GM19043 (cell line): ENCODE results near the gene KIFC3.
"Not testable (repeated sequence)": the region's sequence is repeated elsewhere in the genome, so short reads cannot be mapped to it uniquely, and the experiment has no call there.

ENCODE experiments used
- ATAC-seq: cut with Tn5 transposase; IDR thresholded peaks from one replicate; pipeline ENCODE4 v1.9.1; 2021; ENCODE audit warnings: low read depth; ENCODE audit not compliant: unreplicated experiment

Gene KIFC3

DNA sequence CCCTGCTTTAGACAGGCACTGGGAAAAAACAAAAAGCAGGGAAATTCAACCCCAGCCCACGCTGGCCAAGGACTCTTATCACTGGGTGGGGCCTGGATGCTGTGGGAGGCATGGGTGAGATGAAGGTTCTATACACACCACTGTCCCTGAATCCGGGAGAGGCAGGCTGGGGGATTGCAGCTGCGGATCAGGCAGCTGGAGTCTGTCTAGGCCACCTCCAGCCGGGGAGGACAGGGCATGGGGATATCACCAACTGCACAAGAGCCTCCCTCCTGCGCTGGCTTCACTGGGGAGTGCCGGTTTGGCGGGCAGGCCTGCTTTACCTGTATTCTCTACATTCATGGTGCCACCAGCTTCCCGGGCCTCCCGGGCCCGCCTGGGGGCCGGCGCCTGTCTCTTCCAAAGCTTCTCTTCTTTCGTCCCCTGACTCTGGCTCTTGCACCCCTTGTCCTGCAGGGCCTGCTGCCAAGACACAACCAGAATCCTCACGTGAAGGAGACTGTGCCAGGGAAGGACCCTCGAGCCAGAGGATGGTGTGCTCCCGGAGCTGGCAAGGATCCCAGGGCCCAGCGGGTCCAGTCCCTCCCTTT lies 13.9 kb downstream of the KIFC3 start:
- no peak for ATAC-seq

DNA sequence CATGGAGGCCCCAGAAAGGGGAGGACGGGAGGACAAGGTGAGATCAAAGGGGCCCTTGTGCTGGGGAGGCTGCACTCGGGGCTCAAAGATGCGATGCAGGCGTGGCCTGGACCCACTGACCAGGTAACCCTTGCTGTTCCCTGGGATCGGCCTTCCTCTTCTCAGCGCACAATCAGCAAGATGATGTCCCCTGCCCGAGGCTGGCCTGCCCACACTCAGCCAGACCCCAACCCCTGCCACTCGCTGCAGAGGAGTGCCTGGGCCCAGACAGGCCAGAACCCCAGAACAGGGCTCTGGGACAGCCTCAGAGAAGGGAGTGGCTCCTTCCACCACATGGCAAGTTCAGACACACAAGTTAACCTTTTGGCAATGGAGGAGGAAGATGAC lies 14.8 kb downstream of the KIFC3 start:
- ATAC-seq: no peak

DNA sequence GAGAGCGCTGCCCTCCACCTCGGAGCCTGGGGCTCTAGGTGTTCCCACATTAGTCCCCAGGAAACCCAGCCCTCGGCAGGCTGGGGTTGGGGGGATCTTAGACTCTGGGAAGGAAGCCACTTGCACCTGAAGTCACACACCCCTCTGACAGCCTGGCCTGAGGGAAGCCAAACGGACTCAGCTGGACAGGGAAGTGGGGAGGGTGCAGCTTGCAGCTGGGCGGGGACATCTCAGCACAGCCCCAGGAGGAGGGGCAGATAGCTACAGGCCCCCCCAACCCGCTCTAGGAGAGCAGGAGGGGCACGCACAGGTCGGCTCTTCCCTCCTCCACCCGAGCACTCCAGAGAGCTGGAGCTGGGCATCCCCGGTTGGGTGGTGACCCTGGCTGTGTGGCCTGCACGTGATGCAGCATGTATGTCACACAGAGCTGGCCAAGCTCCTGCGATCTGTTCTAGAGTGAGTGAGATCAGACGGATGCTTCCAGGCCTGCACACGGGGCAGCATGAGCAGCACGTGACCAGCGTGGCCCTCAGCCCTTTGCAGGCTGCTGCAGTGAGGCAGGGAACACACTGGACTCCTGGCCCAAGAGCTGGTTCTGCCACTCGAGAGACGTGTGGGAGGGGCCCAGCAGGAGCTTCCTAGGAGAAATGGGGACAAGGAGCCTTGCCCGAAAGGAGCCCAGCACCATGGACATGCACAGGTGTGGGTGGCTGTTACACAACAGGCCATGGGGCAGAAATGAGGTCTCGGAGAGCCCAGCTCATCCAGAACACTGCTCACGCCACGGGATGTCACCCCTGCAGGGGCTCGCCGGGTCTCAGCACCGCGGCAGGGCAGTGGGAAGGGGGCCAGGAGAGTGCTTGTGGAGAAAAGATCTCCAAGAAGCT lies 15.4 kb downstream of the KIFC3 start:
- ATAC-seq: no peak

DNA sequence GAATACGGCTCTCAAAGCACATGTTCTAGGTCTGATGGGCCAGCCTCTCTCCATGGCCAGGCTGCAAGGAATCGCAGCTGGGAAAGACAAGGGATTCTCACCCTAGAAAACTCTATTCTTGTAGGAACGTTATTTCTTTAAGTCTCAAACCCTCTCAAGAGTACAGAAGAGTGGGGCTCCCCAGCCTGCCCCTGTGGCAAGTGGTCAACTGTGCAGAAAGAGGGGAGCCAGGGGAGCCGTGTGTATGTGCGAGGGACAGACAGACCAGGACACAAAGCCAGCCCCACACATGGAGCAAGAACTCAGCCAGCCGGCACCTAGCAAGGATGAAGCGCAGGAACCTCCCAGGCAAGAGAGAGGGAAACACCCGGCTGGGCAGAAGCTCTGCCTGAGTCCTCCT lies 16.4 kb downstream of the KIFC3 start:
- no peak for ATAC-seq

DNA sequence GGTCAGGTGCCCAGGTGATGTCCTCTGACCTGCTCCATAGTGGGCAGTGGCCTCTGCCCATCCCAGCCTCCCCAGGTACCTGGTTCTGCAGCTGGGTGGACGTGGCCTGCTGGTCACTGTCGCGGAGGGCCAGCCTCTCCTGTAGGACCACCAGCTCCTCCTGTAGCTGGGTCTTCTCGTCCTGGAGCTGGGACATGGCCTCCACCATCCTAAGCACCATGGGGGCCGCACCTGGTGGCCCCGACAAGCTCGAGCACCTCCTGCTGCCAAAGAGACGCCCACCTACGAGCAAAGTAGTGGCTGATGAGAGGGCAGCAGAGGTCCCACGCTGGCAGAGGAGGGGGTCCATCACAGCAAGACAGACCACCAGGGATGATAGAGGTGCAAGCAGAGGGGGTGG lies 16.9 kb downstream of the KIFC3 start:
- ATAC-seq: no peak

DNA sequence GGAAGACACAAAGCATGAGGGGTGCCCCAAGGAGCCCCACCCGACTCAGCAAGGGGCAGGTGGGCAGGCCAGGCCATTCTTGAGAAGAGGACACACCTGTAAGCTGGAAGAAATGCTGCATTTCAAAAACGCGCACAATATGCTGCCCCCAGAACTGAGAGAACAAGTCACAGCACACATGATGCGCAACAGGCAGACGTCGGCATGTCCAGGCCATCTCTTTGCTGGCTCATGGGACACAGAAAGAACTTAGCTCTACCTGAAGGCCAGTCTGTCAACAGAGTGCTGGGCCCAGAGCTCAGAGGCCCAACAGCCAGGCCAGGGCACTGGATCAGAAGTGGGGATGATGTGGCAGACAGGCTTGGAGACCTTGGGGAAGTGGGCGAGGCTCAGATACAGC lies 18.0 kb downstream of the KIFC3 start:
- ATAC-seq: no peak

DNA sequence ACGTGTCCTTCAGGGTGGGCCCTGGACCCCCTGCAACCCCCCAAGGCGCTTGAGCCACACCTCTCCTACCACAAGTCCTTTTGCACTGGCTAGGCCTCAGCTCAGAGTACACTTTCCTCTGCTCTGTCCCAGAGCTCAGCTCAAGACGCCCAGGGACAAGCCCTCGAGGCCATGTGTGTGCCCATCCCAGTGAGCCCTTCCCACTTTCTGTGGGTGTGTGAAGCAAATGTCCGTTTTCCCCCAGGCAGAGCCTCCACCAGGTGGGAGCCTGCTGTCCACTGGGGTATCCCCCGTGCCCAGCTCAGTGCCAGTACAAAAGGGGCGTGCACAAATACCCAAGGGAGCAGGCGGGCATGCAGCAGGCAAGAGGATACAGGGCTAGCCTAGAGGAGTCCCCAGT lies 18.4 kb downstream of the KIFC3 start:
- no peak for ATAC-seq

DNA sequence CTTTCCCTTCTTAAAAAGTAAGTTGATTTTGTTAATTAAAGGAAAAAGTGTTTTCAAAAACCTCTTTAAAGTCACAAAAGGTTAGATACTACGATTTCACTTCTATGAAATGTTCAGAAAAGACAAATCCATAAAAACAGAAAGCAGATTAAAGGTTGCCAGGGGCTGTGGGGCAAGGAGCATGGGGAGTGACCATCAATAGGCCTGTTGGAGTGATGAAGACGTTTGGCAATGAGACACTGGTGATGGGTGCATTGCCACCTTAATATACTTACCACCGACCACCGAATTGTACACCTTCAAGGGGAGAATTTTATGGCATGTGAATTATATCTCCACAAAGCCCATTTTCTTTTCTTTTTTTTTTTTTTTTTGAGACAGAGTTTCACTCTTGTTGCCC lies 19.2 kb downstream of the KIFC3 start:
- ATAC-seq: no peak

DNA sequence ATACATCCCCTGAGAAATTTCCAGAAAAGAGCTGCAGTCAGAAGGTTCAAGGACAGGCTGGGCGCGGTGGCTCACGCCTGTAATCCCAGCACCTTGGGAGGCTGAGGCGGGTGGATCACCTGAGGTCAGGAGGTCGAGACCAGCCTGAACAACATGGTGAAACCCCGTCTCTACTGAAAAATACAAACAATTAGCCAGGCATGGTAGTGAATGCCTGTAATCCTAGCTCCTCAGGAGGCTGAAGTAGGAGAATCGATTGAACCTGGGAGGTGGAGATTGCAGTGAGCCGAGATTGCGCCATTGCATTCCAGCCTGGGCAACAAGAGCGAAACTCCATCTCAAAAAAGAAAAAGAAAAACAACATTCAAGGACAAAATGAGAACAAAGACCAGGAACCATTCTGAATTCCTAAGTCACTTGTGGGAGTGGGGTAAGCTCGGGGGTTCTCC lies 19.7 kb downstream of the KIFC3 start:
- ATAC-seq: not testable (repeated sequence)

DNA sequence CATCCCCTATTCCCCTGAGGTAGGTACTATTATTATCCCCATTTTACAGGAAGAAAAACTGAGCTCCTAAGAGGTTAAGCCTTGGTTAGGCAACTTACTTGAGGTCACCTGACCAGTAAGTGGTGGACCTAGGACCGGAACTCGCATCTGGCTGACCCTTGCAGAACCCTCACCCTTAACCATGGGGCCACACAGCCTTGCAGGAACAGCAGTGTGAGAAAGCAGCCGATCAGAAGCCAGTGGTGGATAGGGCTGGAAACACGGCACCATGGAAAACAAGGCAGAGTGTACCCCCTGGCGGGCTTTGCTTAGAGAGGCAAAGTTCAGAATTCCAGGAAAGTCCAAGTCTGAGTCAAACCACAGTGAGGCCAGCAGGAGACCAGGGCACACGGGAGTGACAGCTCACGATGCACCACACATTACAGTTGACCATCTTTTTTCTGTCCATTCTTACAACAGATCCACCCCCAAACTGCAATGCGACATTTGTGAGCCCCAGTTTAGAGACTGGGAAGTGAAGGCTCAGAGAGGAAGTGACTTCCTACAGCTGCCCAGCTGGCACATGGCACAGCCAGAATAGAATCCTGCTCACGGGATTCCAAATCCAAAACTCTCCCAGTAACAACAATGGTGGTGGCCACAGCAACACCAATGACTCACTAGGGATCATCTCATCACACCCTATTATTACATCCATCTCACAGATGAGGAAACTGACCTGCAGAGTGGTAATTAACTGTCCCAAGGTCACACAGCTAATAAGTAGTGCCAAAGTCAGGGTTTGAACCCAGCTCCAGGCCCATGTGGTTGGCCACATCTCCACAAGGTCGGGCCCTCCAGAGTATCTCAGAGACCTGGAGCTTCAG lies 20.3 kb downstream of the KIFC3 start:
- no peak for ATAC-seq

DNA sequence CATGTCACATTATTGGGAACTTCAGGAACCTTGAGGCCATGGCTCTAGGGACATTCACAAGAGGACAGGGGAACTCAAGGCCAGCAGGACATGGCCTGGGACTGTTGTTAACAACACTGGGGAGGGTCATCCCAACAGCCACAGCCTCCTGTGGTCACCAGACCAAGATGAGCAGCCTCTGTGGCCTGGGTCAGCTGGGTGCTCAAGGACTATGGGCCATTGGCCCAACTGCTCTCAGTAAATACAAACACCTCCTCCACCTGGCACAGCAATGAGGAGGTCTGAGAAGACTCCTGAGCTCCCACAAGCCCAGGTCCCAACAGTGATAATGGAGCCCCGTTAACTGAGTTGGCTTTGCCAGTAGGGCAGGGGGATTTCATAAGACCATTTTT lies 20.9 kb downstream of the KIFC3 start:
- ATAC-seq: no peak

DNA sequence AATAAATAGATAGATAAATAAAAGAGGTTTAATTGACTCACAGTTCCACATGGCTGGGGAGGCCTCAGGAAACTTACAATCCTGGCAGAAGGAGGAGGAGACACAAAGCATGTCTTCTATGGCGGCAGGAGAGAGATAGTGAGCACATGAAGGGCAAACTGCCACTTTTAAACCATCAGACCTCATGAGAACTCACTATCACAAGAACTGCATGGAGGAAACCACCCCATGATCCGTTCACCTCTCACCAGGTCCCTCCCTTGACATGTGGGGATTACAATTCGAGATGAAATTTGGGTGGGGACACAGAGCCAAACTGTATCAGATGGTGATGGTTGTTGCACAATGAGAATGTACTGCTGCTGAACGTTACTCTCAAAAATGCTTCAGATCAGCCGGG lies 22.5 kb downstream of the KIFC3 start:
- not testable (repeated sequence) for ATAC-seq

DNA sequence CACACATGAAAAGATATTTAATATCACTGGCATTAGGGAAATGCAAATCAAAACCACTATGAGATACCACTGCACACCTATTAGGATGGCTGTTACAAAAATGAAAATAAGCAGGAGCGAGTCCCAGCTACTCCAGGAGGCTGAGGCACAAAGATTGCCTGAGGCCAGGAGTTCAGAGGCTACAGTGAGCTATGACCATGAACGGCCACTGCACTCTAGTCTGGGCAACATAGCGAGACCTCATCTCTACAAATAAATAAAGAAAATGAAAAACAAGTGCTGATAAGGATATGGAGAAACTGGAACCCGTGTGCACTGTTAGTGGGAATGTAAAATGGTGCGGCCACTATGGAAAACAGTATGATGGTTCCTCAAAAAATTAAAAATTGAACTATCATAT lies 23.6 kb downstream of the KIFC3 start:
- no peak for ATAC-seq

DNA sequence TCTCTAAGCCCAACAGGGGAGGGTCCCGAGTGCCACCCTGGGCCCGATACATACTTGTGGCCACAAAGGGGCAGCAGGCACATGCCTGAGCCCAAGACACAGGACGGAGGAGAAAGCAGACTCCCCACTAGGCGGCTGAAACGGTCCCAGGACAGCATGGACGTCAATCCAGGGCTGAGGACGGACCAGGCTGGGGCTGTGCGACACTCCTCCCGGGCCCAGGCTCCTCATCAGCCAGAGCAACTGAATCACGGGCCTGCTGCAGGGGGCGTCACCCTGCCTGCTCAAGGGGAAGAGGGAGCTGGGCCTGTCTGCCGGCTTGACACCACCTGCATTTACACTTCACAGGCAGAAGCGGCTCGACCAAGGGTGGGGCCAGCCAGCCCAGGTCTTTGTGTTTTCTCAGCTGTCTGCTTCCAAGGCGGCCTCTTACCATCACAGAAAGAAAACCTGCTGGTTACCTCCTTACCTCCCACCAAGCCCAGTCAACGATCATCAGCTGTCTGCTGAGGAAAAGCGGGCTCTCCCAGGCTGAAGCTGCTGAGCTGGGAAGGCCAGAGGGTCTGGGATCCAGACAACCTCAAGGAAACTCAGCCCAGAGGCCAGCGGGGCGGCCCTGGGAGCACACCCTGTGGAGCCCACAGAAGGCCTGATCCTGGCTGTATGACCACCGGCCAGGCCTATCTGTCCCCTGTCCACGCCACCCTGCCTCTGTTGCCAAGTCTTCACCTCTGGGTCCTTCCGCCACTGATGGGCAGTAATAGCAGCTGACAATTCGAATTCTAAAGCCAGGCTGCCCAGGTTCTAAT lies 26.4 kb downstream of the KIFC3 start:
- no peak for ATAC-seq

DNA sequence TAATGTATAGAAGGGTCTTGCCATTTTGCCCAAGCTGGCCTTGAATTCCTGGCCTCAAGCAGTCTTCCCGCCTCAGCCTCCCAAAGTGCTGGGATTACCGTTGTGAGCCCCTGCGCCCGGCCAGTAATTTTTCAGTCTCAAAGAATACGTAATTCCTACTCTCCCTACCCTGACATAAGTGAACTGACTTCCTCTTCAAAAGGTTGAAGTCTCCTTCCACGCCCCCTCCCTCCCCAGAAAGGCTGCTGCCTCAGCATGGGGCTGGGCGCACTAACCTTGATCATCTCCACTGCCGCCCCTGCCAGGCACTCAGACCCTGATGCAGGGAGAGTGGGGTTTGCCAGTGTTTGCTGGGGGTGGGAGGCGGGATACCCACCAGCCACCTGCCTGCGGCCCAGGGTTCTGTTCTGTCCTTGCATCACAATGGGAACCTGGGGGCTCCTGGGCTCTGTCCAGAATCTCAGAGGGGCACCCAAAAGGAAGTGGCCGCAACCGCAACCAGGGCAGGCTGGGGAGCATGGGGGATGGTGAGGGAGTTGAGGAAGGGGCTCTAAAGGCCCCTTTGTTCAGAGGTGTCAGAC lies 27.5 kb downstream of the KIFC3 start:
- ATAC-seq: no peak

DNA sequence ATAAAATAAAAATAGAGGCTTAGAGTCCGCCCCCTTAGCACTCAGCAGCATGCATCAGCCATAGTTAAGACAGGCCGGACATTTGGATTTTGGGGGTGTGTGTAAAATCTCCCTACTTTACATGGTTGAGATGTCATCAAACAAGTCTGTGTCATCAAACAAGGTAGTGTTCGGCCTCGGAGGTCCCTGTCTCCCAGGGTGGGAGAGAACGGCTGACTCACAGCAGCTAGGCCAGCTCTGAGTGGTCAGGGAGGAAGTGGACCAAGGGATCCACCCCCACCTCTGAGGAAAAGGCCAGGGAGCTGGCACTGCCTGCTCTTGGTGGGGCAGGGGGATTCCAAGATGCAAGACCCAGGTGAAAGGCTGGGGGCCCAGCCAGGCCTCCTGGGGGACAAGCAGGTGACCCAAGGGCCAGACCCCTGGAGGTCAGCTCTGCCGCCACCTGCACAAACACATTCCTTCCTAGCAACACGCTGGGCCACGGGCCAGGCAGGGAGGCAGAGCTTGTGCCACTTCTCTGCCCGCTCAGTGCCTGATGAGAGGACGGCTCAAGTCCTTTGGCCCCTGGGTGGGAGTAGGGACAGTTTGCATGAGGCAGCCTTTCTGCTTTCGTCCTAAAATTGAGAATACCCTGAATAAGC lies 28.5 kb downstream of the KIFC3 start:
- no peak for ATAC-seq

DNA sequence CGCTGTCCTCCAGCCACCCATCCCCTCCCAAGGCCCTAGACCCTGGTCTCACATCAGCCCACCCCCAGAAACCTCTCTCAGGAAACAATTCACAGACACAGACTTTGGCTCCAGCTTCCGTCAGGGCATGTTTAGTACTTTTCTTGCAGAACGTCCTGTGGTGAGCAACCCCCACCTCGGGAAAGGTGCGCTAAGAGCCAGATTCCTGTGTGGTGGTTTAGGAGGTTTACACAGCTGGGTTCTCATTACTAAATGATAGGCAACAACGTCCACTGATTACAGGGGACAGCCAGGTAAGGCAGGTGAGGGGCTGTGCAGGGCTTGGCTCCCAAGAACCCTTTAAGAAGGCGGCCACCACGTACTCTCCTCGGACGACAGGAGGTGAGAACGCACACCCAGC lies 29.3 kb downstream of the KIFC3 start:
- no peak for ATAC-seq

DNA sequence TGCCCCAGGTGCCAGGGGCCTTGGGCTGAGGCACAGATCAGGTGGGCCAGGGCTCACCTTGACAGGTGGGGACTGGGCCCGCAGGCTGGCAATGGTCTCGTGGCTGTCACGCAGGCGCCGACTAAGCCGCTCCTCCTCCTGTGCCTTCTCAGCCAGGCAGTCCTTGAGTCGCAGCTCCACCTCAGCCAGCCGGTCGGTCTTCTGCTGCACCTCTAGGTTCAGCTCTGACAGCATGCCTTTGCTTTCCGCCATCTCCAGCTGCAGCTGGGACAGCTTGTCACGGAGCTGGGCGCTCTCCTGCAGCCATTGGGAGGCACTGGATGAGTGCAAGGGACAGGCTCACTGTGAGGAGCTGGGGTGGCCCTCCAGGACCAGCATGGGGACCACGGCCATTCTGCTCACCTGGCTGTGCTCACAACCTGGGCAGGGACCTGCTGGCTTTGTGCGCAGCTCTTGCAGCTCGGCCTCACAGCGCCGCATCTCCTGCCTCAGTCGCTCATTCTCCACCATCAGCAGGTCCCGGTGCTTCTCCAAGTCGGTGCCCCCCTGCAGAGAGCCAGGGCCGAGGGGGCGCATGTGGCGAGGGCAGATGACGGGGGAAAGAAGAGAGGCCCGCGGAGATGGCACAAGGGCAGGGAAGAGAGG lies 31.0 kb downstream of the KIFC3 start:
- ATAC-seq: no peak

DNA sequence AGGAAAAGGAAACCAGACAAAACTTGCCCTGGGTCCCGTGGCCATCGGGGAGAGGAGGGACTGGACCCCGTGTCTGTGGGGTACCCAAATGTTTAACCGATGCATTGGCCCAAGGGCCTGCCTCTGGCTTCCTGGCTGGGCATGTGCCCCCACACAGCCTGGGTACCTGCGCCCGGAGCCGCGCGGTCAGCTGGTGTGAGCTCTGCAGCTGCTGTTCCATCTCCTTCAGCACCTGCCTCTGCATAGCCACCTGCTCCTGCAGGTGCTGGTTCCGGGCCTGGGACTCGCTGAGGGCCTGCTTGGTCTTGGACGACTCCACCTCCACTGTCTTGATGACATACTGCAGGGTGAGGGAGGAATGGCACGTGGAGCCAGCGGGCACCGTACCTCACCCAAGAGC lies 31.9 kb downstream of the KIFC3 start:
- no peak for ATAC-seq
